Common myeloid progenitor, CD34-positive (primary cell): ENCODE data around the gene CCDC158.

Source experiments
- CTCF ChIA-PET: fragments of 350-600 bp; sonication (Branson Sonifier 250); formaldehyde crosslinking; loops from one replicate; lab custom pipeline; 2021; ENCODE audit warnings: antibody characterized with exemption; lab: Charles Lee
- POLR2A ChIA-PET: fragments of 350-600 bp; sonication (Branson Sonifier 250); formaldehyde crosslinking; loops from one replicate; lab custom pipeline; 2021; ENCODE audit warnings: antibody characterized with exemption; lab: Charles Lee
- DNase-seq, 3 donors: peaks; one replicate each; pipeline versions ENCODE4 v3.0.0 to v3.0.0-alpha.2; 2013
- H3K27ac ChIP-seq, 2 experiments: 1 replicate in 1 of 2; 2 replicates in 1 of 2; pipeline ENCODE4 v1.7.0; 2013; ENCODE audit warnings: inconsistent platforms in 2 of 2, low read length in 2 of 2, mild to moderate bottlenecking in 2 of 2, low read depth in 1 of 2, moderate library complexity in 1 of 2; ENCODE audit not compliant: severe bottlenecking in 2 of 2, insufficient read depth in 1 of 2, poor library complexity in 1 of 2
- H3K27me3 ChIP-seq, 5 experiments: replicated peaks in 2 of 5; 1 replicate in 3 of 5; 2 replicates in 2 of 5; pipeline versions ENCODE4 v1.6.1 to v1.7.0; 2013; ENCODE audit warnings: low read length in 4 of 5, mild to moderate bottlenecking in 2 of 5, moderate library complexity in 2 of 5, inconsistent platforms in 1 of 5; ENCODE audit not compliant: insufficient read depth in 5 of 5, control insufficient read depth in 4 of 5
- H3K36me3 ChIP-seq, 4 experiments: 1 replicate in 2 of 4; 2 replicates in 2 of 4; pipeline versions ENCODE4 v1.6.1 to v1.7.0; 2013; ENCODE audit warnings: low read length in 3 of 4, control low read depth in 1 of 4, mild to moderate bottlenecking in 1 of 4; ENCODE audit not compliant: control insufficient read depth in 4 of 4, insufficient read depth in 4 of 4
- H3K4me1 ChIP-seq, 4 experiments: 1 replicate in 3 of 4; 2 replicates in 1 of 4; pipeline versions ENCODE4 v1.6.1 to v1.7.1; 2013; ENCODE audit warnings: low read length in 3 of 4, mild to moderate bottlenecking in 3 of 4, control low read depth in 1 of 4, inconsistent platforms in 1 of 4, moderate library complexity in 1 of 4; ENCODE audit not compliant: control insufficient read depth in 4 of 4, insufficient read depth in 4 of 4; ENCODE audit errors: control extremely low read depth in 1 of 4
- H3K4me3 ChIP-seq, 7 experiments: 1 replicate in 4 of 7; 2 replicates in 3 of 7; pipeline versions ENCODE4 v1.5.1 to v1.7.0; 2013; ENCODE audit warnings: mild to moderate bottlenecking in 7 of 7, low read length in 6 of 7, moderate library complexity in 6 of 7, inconsistent platforms in 2 of 7, low read depth in 2 of 7, control low read depth in 1 of 7; ENCODE audit not compliant: insufficient read depth in 4 of 7, control insufficient read depth in 1 of 7; ENCODE audit errors: extremely low read depth in 1 of 7
- H3K9me3 ChIP-seq, 5 experiments: 1 replicate in 4 of 5; 2 replicates in 1 of 5; pipeline versions ENCODE4 v1.6.1 to v1.7.1; 2013; ENCODE audit warnings: low read length in 4 of 5, mild to moderate bottlenecking in 2 of 5, inconsistent platforms in 1 of 5, low read depth in 1 of 5, moderate library complexity in 1 of 5; ENCODE audit not compliant: control insufficient read depth in 4 of 5, insufficient read depth in 2 of 5; ENCODE audit errors: control extremely low read depth in 1 of 5
- WGBS: methylation state at CpG from one replicate; pipeline ENCODE4 v1.1.5; 2013; ENCODE audit not compliant: insufficient coverage; 5-methylcytosine and 5-hydroxymethylcytosine counted together

Gene CCDC158

DNA sequence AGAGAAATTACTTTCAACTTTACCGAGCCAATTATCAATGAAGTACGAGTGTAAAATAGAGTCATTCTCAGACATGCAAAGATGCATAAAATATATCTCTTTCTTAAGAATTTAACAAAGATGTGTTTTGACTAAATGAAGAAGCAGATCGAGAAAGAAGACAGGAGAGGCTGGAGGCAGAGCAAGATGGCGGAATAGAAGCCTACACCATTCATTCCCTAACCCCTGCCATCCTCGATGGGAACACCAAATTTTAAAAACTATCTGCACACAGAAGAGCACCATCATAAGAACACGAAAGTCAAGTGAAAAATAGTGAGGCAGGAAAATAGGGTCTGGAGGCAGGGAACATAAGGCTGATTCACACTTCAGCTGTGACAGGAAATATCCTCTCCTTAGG is 35.0 kb downstream of the CCDC158 start:
- no peak overlapping the region for H3K4me3 ChIP-seq
- ChIA-PET POLR2A (no interaction called here), CTCF (no interaction called here)
- no peaks in the 10 kb centered on the region for H3K27me3 ChIP-seq
- no peak overlapping the region for H3K27ac ChIP-seq
- WGBS = no CpG with 5 or more reads among the region's 6 CpGs
- no peak for DNase-seq
- H3K9me3 ChIP-seq = peaks cover 0 to 18% (median 2%) of the 10 kb centered on the region in 5 experiments
- H3K36me3 ChIP-seq = no peaks in the 10 kb centered on the region
- no peaks in the 10 kb centered on the region for H3K4me1 ChIP-seq

DNA sequence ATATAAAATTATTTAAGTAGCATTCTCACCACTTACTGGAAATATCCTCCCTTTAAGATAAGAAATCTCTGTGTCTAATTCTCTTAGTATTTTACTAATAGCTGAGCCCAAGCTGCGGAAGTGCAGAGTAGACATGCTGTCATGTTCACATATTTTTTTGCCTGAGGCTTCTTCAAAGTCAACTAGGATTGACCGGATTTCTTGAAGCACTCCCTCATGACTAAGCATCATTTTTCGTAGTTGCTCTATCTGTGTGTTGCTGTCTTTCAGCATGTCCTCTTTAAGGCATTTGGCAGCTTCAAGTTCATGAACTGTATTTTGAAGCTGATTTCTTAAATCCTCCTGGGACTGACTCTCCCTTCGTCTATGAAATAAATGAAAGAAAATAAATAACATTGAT is 36.9 kb downstream of the CCDC158 start:
- no peak for DNase-seq
- CTCF ChIA-PET = interaction anchor here (0.9 to 1.6 kb wide), 4 partner anchors 8 to 205 kb away, joined by 3 to 6 read pairs (median 4); no protein-coding TSS in a partner anchor

DNA sequence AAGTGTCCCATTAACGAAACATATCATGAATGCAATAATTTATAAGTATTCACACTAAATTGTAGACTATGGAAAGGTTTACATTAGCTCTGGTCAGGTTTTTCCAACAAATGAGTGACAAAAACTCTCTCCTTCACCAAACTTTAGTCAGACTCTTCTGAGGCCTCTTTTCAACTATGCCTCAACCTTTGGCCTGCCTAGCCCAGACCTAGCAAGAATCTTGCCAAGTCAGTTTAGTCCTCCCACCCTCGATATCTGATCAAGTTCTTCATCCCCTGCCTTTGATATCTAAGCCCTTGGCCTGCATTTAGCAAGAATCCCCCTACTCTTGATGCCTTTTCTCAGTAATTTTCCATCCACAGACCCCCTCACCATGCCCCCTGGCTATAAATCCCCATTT is 37.9 kb downstream of the CCDC158 start:
- POLR2A ChIA-PET = no interaction called here
- CTCF ChIA-PET = interaction anchor here (1.4 kb wide), 1 partner anchor 11 kb away, joined by 4 read pairs; no protein-coding TSS in a partner anchor
- Histone ChIP-seq H3K4me3 (no peak overlapping the region), H3K4me1 (no peaks in the 10 kb centered on the region), H3K9me3 (peaks cover 0 to 6% (median 0%) of the 10 kb centered on the region in 5 experiments), H3K36me3 (no peaks in the 10 kb centered on the region), H3K27me3 (no peaks in the 10 kb centered on the region), H3K27ac (no peak overlapping the region)
- WGBS = 100% methylated on average over 1 of the region's 2 CpGs
- no peak for DNase-seq

More for the DNA sequence above, 36.9 kb downstream of the CCDC158 start:
- POLR2A ChIA-PET = no interaction called here
- WGBS = 100% methylated on average over 3 of the region's 4 CpGs
- no peaks in the 10 kb centered on the region for H3K36me3 ChIP-seq
- no peak overlapping the region for H3K27ac ChIP-seq
- H3K9me3 ChIP-seq = peaks cover 0 to 14% (median 0%) of the 10 kb centered on the region in 5 experiments
- no peak overlapping the region for H3K4me3 ChIP-seq
- no peaks in the 10 kb centered on the region for H3K27me3 ChIP-seq
- no peaks in the 10 kb centered on the region for H3K4me1 ChIP-seq

DNA sequence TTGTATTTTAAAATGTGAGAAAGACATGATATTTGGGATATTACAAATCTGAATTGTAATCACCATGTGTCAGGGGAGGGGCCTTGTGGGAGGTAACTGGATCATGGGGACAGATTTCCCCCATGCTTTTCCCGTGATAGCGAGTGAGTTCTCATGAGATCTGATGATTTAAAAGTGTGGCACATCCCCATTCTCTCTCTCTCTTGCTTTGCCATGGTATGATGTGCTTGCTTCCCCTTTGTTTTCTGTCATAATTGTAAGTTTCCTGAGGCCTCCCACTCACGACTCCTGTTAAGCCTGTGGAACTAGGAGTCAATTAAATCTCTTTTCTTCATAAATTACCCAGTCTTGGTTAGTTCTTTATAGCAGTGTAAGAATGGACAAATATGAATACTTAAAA is 39.0 kb downstream of the CCDC158 start:
- H3K27me3 ChIP-seq = no peaks in the 10 kb centered on the region
- ChIA-PET POLR2A (no interaction called here), CTCF (no interaction called here)
- no peaks in the 10 kb centered on the region for H3K36me3 ChIP-seq
- no peak overlapping the region for H3K4me3 ChIP-seq
- DNase-seq = peak in 1 of 3 donors; percentile 26
- peaks cover 0 to 6% (median 0%) of the 10 kb centered on the region in 5 experiments for H3K9me3 ChIP-seq
- 93% methylated on average over 2 of the region's 3 CpGs for WGBS
- H3K27ac ChIP-seq = no peak overlapping the region
- no peaks in the 10 kb centered on the region for H3K4me1 ChIP-seq

DNA sequence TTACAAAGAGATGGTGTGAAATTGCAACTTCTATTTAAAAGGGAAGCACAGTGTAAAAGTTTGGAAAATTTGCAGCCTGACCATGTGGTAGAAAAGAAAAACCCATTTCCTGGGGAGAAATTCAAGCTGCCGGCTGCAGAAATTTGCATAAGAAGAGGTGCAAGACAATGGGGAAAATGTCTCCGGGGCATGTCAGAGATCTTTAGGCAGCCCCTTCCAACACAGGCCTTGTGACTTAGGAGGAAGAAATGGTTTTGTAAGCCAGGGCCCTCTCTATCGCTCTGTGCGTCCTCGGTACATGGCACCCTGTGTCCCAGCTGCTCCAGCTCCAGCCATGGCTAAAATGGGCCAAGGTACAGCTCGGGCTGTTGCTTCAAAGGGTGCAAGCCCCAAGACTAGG is 40.4 kb downstream of the CCDC158 start:
- Histone ChIP-seq H3K36me3 (no peaks in the 10 kb centered on the region), H3K27ac (no peak overlapping the region), H3K27me3 (no peaks in the 10 kb centered on the region), H3K4me1 (no peaks in the 10 kb centered on the region), H3K9me3 (peaks cover 0 to 6% (median 0%) of the 10 kb centered on the region in 5 experiments), H3K4me3 (no peak overlapping the region)
- no peak for DNase-seq
- ChIA-PET POLR2A (no interaction called here), CTCF (interaction anchor here (1.1 to 1.5 kb wide), 2 partner anchors 197 to 201 kb away, joined by 4 to 6 read pairs; no protein-coding TSS in a partner anchor)
- 97% methylated on average over 6 of the region's 6 CpGs for WGBS

DNA sequence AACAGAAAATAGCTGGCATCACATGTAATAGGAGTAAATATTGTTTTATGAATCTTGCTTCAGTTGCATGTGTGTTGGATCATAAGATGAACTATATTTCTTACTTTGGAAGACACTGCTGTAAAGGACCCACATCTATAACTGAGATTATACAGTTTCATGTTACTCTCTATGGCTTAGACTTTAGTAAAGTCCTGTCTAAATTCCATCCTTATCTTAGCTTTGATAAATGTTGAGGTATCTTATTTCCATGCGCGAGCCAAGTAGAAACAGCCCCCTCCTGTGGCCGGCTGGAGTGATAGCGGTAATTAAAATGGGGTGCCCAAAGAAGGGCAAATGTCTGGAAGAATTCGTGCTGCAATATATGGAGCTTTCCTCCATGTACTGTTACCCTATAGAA is 43.0 kb downstream of the CCDC158 start:
- H3K36me3 ChIP-seq = no peaks in the 10 kb centered on the region
- WGBS = 45% methylated on average over 2 of the region's 5 CpGs
- no peak overlapping the region for H3K4me3 ChIP-seq
- ChIA-PET CTCF (interaction anchor here (0.9 to 9.1 kb wide), 40 partner anchors 9 to 658 kb away, joined by 3 to 186 read pairs (median 4); partner anchors contain the start of genes FAM47E and STBD1), POLR2A (no interaction called here)
- DNase-seq = peak; percentile 37 to 65 (median 60)
- no peak overlapping the region for H3K27ac ChIP-seq
- peaks cover 0 to 5% (median 1%) of the 10 kb centered on the region in 4 experiments for H3K4me1 ChIP-seq
- H3K27me3 ChIP-seq = no peaks in the 10 kb centered on the region
- H3K9me3 ChIP-seq = peaks cover 0 to 6% (median 0%) of the 10 kb centered on the region in 5 experiments

DNA sequence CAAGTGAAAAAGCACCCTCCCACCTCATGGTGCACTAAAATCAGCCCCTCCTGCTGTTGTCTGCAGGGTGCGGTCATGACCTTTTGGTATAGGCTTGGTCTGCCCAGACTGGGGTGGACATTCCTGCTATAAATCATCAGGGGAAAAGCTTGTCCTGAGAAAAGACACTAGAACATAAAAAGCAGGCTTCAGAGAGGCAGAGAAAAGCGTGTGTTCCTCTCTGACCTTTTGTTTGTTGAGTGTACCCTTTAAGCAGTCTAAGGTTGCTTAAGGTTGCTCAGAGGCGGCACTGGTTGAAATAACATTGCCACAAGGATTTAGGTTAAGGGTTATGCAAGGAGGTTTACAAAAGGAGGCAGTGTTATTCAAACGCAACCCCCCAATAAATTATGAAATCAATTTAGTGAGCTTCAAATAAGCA is 43.5 kb downstream of the CCDC158 start:
- CTCF ChIA-PET = interaction anchor here (0.9 to 9.1 kb wide), 35 partner anchors 8 to 659 kb away, joined by 3 to 186 read pairs (median 4); partner anchors contain the start of genes CCDC158, FAM47E and STBD1
- no peaks in the 10 kb centered on the region for H3K36me3 ChIP-seq
- 75% methylated on average over 2 of the region's 4 CpGs for WGBS
- H3K27ac ChIP-seq = no peak overlapping the region
- no peaks in the 10 kb centered on the region for H3K27me3 ChIP-seq
- H3K4me3 ChIP-seq = no peak overlapping the region
- peaks cover 0 to 5% (median 1%) of the 10 kb centered on the region in 4 experiments for H3K4me1 ChIP-seq
- no peak for DNase-seq
- peaks cover 0 to 6% (median 0%) of the 10 kb centered on the region in 5 experiments for H3K9me3 ChIP-seq
- POLR2A ChIA-PET = no interaction called here
